GM21529 (cell line): ENCODE measurements around the gene POMC.
A peak's percentile ranks its signal among the peaks of the same experiment; 100 is the strongest.
"Not testable (repeated sequence)": the region's sequence is repeated elsewhere in the genome, so short reads cannot be mapped to it uniquely, and the experiment has no call there.

ENCODE experiments used
- ATAC-seq: cut with Tn5 transposase; IDR thresholded peaks from one replicate; pipeline ENCODE4 v1.9.1; 2021; ENCODE audit not compliant: unreplicated experiment

POMC gene

DNA sequence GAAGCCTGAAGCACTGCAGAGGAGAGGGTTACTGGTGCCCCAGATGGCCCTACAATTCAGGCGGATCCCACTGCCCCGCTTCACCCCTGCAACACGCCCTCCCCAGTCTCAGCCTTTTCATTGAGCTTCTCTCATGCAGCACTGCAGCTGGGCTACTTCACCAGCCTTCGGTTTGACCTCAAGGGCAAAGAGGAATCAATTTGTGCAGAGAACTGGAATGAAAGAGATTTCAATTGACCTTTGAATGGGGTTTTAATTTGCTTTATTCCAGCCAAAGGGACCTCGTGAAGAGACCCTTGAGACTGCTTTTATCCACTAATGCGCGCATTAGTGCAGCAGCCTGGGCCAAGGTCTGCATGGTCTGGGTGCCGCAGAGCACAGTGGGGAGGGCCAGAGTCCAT lies 8.8 kb upstream of the POMC start:
- no peak for ATAC-seq

DNA sequence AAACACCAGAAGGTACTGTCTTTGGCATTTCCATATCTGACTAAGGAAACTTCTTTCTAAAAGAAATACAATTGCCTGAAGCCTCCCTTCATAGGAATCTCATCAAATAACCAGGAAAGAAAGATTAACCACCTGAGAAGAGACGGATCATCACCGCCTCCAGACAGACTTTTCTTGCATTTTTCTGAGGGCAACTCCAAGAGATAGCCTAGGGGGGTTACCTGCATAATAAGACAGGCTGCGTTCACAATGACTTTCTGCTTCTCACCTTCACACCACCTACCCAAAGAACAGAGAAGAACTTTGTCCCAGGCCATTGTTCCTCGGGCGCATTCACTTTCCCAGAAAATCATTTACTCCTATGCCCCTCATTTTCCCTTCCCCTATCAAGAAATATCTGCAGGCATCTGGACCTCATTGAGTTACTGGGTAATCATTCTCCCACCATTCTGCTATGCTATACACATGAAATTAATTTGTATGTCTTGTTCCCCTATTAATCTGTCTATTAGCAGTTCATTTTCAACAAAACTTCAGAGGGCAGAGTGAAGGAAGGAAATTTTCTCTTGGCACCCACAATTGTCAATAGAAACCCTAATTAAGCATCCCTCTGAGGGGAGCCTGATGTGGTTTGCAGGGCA lies 8.3 kb upstream of the POMC start:
- no peak for ATAC-seq

DNA sequence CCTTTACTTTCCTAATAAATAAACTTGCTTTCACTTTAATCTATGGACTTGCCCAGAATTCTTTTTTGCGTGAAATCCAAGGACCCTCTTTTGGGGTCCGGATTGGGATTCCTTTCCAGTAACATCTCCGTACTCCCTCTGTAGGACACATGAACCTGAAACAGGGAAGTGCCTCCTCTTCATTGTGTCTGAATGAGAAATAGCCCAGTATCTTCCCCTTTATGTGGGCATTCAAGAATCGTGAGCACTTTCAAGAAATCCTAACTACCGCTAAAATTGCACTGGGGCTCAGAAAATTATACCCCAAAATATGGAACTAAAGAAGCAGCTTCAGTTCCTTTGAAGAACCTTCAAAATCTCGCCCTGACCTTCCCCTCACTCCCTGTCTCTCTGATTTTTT lies 7.8 kb upstream of the POMC start:
- no peak for ATAC-seq

DNA sequence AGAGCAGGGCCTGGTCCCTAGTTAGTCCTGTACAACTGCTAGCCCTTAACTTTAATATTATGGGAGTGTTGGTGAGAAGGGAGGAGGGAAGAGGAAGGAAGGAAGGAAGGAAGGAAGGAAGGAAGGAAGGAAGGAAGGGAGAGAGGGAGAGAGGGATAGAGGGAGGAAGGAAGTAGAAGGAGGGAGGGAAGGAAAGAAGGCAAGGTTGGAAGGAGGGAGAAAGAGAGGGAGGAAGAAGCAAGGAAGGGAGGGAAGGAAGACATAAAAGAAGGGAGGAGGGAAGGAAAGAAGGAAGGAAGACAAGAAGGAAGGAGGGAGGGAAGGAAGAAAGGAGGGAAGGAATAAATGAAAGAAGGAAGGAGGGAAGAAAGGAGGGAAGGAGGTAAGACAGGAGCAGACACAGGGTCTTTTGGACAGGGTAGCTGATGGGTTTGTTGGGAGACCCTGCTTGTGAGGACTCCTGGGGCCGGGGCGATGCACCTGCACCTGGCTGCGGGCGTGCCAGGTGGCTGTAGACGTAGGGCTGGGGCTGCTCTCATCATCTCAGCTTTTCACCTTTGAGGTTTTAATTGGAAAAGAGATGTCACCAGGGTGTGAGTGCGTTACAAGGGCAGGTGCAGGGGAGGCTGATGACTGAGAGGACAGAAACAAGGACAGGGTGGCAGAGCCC lies 5.9 kb upstream of the POMC start:
- no peak for ATAC-seq

DNA sequence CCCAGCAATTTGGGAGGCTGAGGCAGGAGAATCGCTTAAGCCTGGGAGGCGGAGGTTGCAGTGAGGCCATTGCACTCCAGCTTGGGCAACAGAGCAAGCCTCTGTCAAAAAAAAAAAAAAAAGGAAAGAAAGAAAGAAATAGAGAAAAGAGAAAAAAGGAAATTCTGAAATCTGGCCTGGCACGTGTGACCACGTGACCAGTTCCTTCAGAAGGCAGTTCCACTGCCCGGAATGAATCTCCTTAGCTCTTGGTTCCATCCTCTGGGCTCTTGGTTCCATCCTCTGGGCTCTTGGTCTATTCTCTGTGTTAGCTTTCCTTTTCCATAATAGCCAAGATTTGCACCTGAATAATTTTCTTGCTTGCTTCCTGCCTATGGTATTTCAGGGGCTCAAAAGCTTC lies 5.3 kb upstream of the POMC start:
- ATAC-seq = no peak

DNA sequence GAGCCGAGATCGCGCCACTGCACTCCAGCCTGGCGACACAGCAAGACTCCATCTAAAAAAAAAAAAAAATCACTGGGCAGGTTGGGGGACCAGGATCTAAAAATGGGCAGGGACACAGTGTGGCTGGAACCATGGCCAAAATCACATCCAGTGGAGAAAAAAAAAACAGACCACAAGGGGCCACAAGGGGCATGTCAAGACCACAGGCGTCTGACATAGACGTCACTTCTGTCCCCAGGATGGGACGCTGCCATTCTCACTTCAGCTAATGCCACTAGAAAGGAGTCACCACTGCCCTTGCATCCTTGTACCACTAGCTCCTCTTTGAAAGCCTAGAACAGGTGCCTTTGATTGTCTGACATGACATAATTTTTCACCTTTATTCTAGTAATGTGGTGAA lies 2.5 kb upstream of the POMC start:
- ATAC-seq = no peak

DNA sequence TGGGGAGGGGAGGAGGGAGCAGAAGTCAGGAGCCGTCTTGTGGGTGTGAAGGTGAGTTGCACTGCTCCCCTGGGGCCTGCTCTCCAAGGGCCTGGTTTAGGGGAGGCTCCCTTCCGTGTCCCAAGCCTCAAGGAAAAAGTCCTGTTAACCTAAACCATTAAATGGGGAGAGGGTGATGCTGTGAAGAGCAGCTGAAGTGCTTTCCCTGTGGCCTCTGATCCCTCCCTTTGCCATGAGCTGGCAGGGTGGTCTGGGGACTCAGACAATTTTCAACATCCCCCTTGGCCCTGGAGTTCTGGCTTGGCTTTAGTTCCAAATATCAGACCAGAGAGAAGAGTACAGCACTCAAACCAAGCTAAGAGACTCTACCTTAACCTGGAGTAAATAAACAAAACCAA lies 692 bp upstream of the POMC start:
- ATAC-seq = no peak

DNA sequence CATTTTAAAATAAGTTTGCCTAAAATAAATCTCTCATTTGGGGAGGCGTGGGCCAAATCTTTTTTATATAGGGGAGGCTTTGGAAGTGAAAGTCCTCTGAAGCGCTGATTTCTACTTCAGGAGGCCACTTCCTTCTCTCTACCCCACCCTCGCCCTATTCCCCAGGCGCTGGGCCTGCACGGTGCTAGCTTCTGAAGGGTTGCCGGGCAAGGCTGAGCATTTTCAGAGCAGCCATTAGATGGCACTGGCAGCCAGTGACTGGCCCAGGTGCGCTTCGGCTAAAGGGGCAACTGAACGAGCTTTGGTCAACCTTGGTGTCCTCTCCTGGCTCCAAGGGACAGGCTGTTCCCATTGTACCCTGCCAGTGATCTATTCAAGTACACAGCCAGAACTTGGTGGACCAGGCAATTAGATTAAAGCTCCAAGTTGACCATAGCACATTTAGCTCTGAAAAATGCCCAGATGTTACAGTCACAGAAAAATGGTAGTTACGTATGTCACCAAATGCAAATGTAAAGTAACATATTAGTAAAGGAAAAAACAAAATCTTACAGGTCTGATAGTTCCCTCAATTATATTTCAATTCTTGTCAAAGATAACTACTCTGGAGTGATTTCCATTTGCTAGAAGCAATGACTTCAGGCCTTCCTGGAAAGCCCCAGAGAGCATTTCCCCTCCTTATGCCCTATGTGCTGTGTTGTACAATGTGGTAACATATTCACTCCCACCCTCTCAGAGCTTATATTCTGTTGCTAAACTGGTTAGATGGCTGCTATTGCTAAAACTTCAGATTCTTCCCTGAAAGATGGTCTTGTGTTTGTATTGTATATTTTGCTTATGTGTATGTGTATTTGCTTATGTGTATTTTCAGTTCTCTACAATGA lies 2.1 kb downstream of the POMC start:
- ATAC-seq = peak; percentile 85

DNA sequence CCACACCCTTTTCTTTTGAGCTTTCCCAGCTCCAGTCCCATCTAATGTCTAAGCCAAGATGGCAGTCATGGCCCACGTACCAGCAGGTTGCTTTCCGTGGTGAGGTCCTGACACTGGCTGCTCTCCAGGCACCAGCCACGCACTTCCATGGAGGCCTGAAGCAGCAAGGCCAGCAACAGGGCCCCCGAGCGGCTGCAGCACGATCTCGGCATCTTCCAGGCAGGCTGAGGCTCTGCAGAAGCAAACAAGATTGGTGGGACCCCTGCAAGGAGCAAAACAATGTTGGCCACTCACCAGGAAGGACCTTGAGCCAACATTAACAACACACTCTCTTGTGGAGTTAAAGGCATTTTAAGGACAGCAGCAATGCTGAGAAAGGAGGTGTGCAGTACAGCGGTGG lies 3.8 kb downstream of the POMC start:
- ATAC-seq = no peak

DNA sequence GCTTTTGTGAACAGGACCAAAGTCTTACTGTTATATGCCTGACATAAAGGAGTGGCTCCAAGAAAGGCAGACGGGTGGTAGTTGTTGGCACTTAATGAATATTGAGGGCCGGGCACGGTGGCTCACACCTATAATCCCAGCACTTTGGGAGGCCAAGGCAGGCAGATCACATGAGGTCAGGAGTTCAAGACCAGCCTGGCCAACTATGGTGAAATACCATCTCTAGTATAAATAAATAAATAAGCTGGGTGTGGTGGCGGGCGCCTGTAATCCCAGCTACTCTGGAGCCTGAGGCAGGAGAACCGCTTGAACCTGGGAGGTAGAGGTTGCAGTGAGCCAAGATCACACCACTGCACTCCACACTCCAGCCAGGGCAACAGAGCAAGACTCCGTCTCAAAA lies 6.3 kb downstream of the POMC start:
- ATAC-seq = not testable (repeated sequence)

DNA sequence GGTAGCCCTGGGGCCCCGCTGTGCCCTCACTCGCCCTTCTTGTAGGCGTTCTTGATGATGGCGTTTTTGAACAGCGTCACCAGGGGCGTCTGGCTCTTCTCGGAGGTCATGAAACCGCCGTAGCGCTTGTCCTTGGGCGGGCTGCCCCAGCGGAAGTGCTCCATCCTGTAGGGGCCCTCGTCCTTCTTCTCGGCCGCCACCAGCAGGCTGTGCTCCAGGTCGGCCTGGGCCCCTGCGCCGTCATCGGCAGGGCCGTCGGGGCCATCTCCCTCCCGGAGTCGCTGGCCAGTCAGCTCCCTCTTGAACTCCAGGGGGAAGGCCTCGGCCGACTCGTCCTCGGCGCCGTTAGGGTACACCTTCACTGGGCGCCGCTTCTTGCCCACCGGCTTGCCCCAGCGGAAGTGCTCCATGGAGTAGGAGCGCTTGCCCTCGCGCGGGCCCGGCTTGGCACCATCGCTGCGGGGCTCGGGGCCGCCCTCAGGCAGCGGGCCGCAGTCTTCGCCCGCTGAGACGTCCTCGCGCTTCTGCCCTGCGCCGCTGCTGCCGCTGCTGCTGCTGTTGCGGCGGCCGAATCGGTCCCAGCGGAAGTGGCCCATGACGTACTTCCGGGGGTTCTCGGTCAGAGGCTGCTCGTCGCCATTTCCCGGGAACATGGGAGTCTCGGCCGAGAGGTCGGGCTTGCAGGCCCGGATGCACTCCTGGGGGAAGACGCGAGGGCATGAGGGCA lies 7.2 kb downstream of the POMC start:
- ATAC-seq = no peak

DNA sequence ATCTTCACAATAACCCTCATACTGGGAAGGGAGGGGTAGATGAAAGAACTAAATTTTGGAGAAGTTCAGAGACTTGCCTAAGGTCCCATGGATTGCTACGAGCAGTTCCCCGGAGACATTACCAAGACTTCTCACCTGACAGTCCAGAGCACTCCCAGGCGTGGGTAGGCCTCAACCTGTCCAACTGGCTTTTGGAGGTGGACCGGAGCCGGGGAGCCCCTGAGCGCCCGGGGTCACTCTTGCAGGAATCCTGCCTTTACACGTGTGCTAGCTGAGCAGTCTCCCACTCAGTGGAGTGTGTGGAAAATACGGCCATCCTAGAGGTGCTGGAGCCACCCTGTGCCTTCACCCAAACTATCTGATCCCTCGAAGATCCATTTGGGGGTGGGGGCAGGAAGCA lies 8.0 kb downstream of the POMC start:
- no peak for ATAC-seq

DNA sequence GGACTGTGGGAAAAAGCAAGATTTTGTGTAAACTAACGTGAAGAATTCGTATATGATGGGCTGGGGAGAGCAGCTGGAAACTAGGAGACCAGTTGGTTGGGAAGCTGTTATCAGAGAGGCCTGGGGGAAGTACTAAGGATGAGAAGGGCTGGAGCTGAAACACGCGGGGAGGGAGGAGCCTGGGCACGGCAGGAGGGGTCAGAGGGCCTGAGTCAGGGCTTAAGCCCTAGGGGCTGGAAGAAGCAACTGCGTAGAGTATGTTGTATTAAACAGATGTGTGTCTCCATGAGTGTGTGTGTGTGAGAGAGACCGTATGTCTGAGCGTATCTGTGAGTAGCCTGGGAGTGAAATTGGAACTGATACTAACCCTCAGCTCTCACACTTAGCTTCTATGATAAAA lies 8.4 kb downstream of the POMC start:
- ATAC-seq = no peak

DNA sequence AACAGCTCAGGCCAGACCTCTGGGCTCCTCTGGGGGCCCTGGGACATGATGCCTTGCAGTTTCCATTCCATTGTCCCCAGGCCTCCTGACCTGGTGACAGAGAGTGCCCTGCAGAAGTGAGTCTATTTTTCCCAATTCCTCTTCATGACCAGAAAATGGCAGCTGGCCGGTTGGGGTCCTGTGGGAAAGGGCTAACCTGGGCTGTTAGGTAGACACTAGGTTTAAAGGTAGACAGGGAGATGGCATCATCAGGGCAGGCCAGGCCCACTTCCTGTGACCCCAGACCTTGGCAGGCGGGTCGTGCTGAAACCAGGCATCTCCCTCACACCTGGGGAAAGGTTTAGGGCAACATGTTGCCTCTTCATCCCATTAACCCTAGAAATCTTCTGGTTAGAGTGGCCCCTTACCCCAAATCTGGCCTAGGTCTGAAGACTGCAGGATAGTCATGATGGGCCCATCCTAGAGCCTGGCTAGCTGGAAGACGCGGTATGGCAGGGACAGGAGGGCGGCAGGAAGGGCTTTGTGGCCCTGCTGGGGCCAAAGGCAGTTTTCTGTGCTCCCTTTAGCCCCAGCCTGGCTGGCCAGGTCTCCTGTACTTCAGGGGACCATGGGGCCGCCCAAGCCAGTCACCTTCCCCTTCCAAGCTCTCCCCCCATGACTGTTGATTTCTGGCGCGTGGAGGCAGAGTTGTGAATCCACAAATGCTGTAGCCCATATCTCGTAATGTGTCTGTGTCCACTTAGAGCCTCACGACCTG lies 10.1 kb downstream of the POMC start:
- no peak for ATAC-seq

DNA sequence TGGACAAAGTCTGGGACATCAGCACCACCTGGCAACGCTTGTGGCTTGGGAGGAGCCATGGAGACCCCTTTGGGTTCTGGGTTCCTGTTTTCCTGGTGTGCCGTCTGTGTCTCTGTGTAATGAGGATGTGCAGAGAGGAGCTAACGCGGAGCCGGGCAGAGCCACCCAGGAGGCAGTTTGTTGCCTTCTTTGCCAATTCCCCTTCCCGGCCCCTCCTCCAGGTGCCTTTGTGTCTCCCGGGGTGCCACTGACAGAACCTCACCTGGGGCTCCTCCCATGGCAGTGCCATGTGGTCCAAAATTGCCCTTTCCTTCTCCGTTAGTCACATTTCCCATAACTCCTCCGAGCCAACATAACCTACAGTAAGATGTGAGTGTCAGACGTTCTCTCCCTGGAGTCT lies 13.0 kb downstream of the POMC start:
- no peak for ATAC-seq

DNA sequence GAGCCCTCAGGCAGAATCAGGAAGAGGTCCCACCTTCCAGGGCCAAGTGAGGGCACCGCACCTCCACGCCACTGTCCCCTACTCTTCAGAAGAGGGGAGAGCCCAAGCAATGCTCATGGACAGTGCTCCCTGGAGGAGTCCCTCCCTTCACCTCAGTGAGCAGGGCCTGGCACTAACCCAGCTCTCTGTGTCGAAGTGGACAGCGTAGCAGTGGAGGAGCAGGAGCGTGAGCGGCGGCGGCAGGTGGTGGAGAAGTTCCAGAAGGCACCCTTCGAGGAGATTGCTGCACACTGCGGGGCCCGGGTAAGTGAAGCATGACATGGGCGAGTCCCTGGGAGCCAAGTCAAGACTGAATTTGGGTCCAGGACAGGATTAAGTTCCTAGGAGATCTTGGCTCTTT lies 16.7 kb downstream of the POMC start:
- no peak for ATAC-seq

DNA sequence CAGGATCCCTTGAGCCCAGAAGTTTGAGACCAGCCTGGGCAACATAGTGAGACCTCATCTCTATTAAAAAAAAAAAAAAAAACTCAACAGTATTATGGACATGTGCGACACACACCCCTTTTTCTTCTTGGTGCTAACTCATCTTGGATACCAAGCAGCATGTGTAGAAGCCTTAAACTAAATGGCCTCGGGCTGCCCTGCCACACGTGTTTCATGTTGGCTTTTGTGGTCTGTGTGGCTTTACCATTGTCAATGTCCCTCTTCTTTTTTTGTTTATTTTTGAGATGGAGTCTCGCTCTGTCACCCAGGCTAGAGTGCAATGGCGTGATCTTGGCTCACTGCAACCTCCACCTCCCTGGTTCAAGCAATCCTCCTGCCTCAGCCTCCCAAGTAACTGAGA lies 17.4 kb downstream of the POMC start:
- ATAC-seq = not testable (repeated sequence)

DNA sequence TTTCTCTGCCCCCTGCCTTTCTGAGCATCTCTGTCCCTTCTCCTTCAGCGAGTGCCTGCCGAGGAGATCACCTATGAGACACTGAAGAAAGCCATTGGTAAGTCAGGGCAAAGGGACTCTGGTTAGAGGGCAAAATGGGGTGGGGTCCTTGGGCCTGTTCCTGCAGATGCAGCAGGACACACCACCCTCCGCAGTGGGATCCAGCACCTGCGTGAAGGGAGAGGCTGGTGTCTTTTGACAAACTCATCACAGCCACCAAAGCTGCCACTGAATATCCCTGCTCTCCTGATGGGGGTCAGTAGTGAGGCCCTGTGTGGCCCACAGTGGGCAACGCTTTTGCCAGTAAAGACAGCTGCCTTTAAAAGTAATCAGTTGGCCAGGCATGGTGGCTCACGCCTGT lies 18.7 kb downstream of the POMC start:
- no peak for ATAC-seq

DNA sequence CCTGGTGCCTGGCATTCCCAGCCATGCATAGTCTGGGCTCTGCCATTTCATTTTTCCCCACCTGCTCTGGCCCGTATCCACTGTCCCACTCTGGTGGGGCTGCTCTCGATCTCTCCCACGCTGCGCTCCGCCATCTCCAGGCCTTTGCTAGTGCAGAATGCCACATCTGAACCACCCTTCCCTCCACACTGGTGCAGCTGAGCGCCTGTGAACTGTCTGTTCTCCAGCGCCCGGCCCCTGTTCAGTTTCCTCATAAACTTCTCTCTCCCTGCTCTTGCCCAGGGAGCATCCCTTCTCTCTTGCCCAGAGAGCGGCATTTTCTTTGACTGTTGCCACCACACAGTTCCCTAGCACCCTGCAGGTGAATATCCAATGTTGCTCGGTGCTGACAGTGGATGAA lies 21.5 kb downstream of the POMC start:
- ATAC-seq = no peak

DNA sequence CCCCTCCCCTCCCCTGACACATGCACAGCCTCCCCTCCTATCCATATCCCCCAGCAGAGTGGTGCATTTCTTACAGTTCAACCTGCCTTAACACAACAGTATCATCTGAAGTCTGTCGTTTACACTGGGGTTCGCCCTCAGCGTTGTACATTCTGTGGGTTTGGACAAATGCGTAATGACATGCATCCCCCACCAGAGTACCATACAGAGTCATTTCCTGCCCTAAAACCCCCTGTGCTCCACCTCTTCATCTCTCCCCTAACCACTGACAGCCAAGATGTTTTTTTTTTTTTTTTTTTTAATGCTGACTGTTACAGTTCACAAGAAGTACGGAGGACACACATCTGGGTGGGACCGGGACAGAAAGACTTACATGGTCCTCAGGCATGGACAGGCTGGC lies 22.6 kb downstream of the POMC start:
- no peak for ATAC-seq

DNA sequence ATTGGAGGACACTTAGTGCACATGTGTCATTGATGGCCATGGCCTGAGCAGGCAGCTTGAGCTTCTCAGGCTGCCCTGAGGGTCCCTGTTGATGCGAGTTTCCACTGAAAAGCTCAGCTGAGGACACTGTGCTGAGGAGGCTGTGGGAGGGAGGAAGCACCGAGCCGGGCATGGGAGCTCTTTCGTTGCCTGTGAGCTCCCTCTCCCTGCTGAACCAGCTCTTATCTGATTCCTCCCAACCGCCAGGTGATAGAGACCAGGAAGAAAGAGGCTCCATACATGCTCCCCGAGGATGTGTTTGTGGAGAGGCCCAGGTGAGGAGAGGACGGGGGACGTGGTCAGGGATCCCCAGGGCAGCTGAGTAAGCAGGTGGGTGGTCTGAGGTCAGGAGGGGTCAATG lies 27.3 kb downstream of the POMC start:
- ATAC-seq = no peak
